ENCODE data around the gene VEGFA. TPM values are rescaled to one million over a fixed set of nuclear protein-coding genes. Genes with fewer than 3 reads are reported as not detected.

Gene VEGFA
- total RNA-seq, 2 experiments from 2014 or later = 28.9 to 35.1 TPM

- intact Hi-C loops (cut with micrococcal nuclease) = no loop called here
- Mint-ChIP-seq H3K27me3 (no peaks in the 10 kb centered on the region), H3K27ac (no peak overlapping the region), H3K9me3 (no peaks in the 10 kb centered on the region), H3K4me1 (ENCODE audit: low read depth) (peaks cover 3% of the 10 kb centered on the region), H3K4me3 (no peak overlapping the region), H3K36me3 (no peaks in the 10 kb centered on the region)
- CTCF ChIA-PET = interaction anchor here (1.0 kb wide), 1 partner anchor 282 kb away, joined by 4 read pairs; no protein-coding TSS in a partner anchor
- DNase-seq = no peak
- POLR2A ChIA-PET = no interaction called here
Measured at GRCh38 chr6:43796903-43797890, 27.2 kb downstream of the VEGFA start.

GRCh38 chr6:43797919-43798318 is 27.9 kb downstream of the VEGFA start:
- ChIA-PET CTCF (no interaction called here), POLR2A (no interaction called here)
- H3K27ac Mint-ChIP-seq = no peak overlapping the region
- DNase-seq = no peak
- H3K4me3 Mint-ChIP-seq = no peak overlapping the region
- no peaks in the 10 kb centered on the region for H3K9me3 Mint-ChIP-seq
- intact Hi-C loops (cut with micrococcal nuclease) = no loop called here
- H3K27me3 Mint-ChIP-seq = no peaks in the 10 kb centered on the region
- no peaks in the 10 kb centered on the region for H3K36me3 Mint-ChIP-seq
- peaks cover 3% of the 10 kb centered on the region for H3K4me1 Mint-ChIP-seq (ENCODE audit: low read depth)

GRCh38 chr6:43798688-43799444 is 28.9 kb downstream of the VEGFA start:
- POLR2A ChIA-PET = no interaction called here

GRCh38 chr6:43799551-43800297 is 29.7 kb downstream of the VEGFA start:
- peaks cover 3% of the 10 kb centered on the region for H3K4me1 Mint-ChIP-seq (ENCODE audit: low read depth)
- ChIA-PET POLR2A (no interaction called here), CTCF (no interaction called here)
- no peak overlapping the region for H3K4me3 Mint-ChIP-seq
- intact Hi-C loops (cut with micrococcal nuclease) = no loop called here
- DNase-seq = no peak
- H3K27ac Mint-ChIP-seq = no peak overlapping the region
- H3K27me3 Mint-ChIP-seq = no peaks in the 10 kb centered on the region
- H3K36me3 Mint-ChIP-seq = no peaks in the 10 kb centered on the region
- H3K9me3 Mint-ChIP-seq = no peaks in the 10 kb centered on the region

More at GRCh38 chr6:43798688-43799444, 28.9 kb downstream of the VEGFA start:
- DNase-seq = peak; percentile 41
- Mint-ChIP-seq H3K27me3 (no peaks in the 10 kb centered on the region), H3K9me3 (no peaks in the 10 kb centered on the region), H3K27ac (no peak overlapping the region), H3K4me3 (no peak overlapping the region), H3K36me3 (no peaks in the 10 kb centered on the region), H3K4me1 (ENCODE audit: low read depth) (peaks cover 3% of the 10 kb centered on the region)
- intact Hi-C loops (cut with micrococcal nuclease) = no loop called here
- CTCF ChIA-PET = no interaction called here

- H3K4me1 Mint-ChIP-seq (ENCODE audit: low read depth) = peaks cover 3% of the 10 kb centered on the region
- no peak for DNase-seq
- H3K9me3 Mint-ChIP-seq = no peaks in the 10 kb centered on the region
- H3K36me3 Mint-ChIP-seq = no peaks in the 10 kb centered on the region
- intact Hi-C loops (cut with micrococcal nuclease) = no loop called here
- H3K27me3 Mint-ChIP-seq = no peaks in the 10 kb centered on the region
- POLR2A ChIA-PET = no interaction called here
- no peak overlapping the region for H3K27ac Mint-ChIP-seq
- CTCF ChIA-PET = no interaction called here
- no peak overlapping the region for H3K4me3 Mint-ChIP-seq
Measured at GRCh38 chr6:43800298-43800623, 30.2 kb downstream of the VEGFA start.

GRCh38 chr6:43800746-43801494 is 30.9 kb downstream of the VEGFA start:
- H3K9me3 Mint-ChIP-seq = no peaks in the 10 kb centered on the region
- no peak overlapping the region for H3K27ac Mint-ChIP-seq
- no peaks in the 10 kb centered on the region for H3K36me3 Mint-ChIP-seq
- DNase-seq = no peak
- no peak overlapping the region for H3K4me3 Mint-ChIP-seq
- CTCF ChIA-PET = no interaction called here
- no peaks in the 10 kb centered on the region for H3K27me3 Mint-ChIP-seq
- intact Hi-C loops (cut with micrococcal nuclease) = no loop called here
- POLR2A ChIA-PET = no interaction called here
- peaks cover 3% of the 10 kb centered on the region for H3K4me1 Mint-ChIP-seq (ENCODE audit: low read depth)

GRCh38 chr6:43801495-43802181 is 31.6 kb downstream of the VEGFA start:
- Mint-ChIP-seq H3K4me3 (no peak overlapping the region), H3K4me1 (ENCODE audit: low read depth) (peaks cover 3% of the 10 kb centered on the region), H3K27me3 (no peaks in the 10 kb centered on the region), H3K27ac (no peak overlapping the region), H3K9me3 (no peaks in the 10 kb centered on the region), H3K36me3 (no peaks in the 10 kb centered on the region)
- ChIA-PET POLR2A (no interaction called here), CTCF (interaction anchor here (0.7 to 1.5 kb wide), 4 partner anchors 103 to 277 kb away, joined by 3 to 4 read pairs (median 4); no protein-coding TSS in a partner anchor)
- DNase-seq = no peak
- intact Hi-C loops (cut with micrococcal nuclease) = no loop called here

- ChIA-PET CTCF (interaction anchor here (1.5 kb wide), 1 partner anchor 137 kb away, joined by 4 read pairs; no protein-coding TSS in a partner anchor), POLR2A (no interaction called here)
- Mint-ChIP-seq H3K27me3 (peaks cover under 1% of the 10 kb centered on the region), H3K27ac (no peak overlapping the region), H3K4me1 (ENCODE audit: low read depth) (peaks cover 3% of the 10 kb centered on the region), H3K4me3 (no peak overlapping the region), H3K36me3 (no peaks in the 10 kb centered on the region), H3K9me3 (no peaks in the 10 kb centered on the region)
- DNase-seq = no peak
- intact Hi-C loops (cut with micrococcal nuclease) = no loop called here
Measured at GRCh38 chr6:43803055-43803782, 33.2 kb downstream of the VEGFA start.

GRCh38 chr6:43803783-43804549 is 34.0 kb downstream of the VEGFA start:
- Mint-ChIP-seq H3K36me3 (no peaks in the 10 kb centered on the region), H3K4me3 (no peak overlapping the region), H3K4me1 (ENCODE audit: low read depth) (peaks cover 3% of the 10 kb centered on the region), H3K9me3 (no peaks in the 10 kb centered on the region), H3K27me3 (peaks cover 2% of the 10 kb centered on the region), H3K27ac (no peak overlapping the region)
- peak; percentile 30 for DNase-seq
- ChIA-PET POLR2A (no interaction called here), CTCF (no interaction called here)
- intact Hi-C loops (cut with micrococcal nuclease) = no loop called here

GRCh38 chr6:43804550-43805223 is 34.7 kb downstream of the VEGFA start:
- H3K4me1 Mint-ChIP-seq (ENCODE audit: low read depth) = peaks cover 2% of the 10 kb centered on the region
- no peaks in the 10 kb centered on the region for H3K9me3 Mint-ChIP-seq
- no peaks in the 10 kb centered on the region for H3K36me3 Mint-ChIP-seq
- intact Hi-C loops (cut with micrococcal nuclease) = no loop called here
- ChIA-PET CTCF (no interaction called here), POLR2A (no interaction called here)
- no peak overlapping the region for H3K4me3 Mint-ChIP-seq
- no peak for DNase-seq
- peaks cover 2% of the 10 kb centered on the region for H3K27me3 Mint-ChIP-seq
- no peak overlapping the region for H3K27ac Mint-ChIP-seq

Data from activated CD4-positive, alpha-beta memory T cell treated with anti-CD3 and anti-CD28 coated beads for 36 hours (primary cell).